EH (cell line): ENCODE data around the gene ROMO1.
A peak's percentile ranks its signal among the peaks of the same experiment; 100 is the strongest.
"Not testable (repeated sequence)": the region's sequence is repeated elsewhere in the genome, so short reads cannot be mapped to it uniquely, and the experiment has no call there.

Experiments
- DNase-seq: peaks from one replicate; pipeline ENCODE4 v3.0.0-alpha.2; 2015; ENCODE audit warnings: low read depth

The ROMO1 gene

GRCh38 chr20:35710884-35711587 lies 11.8 kb downstream of the ROMO1 start:
- DNase-seq = no peak

- DNase-seq = no peak
Observed at GRCh38 chr20:35711588-35712209, 12.5 kb downstream of the ROMO1 start.

GRCh38 chr20:35713120-35713519 lies 13.9 kb downstream of the ROMO1 start:
- DNase-seq = not testable (repeated sequence)

- no peak for DNase-seq
Observed at GRCh38 chr20:35714127-35714526, 14.9 kb downstream of the ROMO1 start.

GRCh38 chr20:35715652-35716051 lies 16.4 kb downstream of the ROMO1 start:
- DNase-seq = no peak

- DNase-seq = no peak
Observed at GRCh38 chr20:35716330-35716729, 17.1 kb downstream of the ROMO1 start.

- peak; percentile 62 for DNase-seq
Observed at GRCh38 chr20:35718321-35718720, 19.1 kb downstream of the ROMO1 start.

GRCh38 chr20:35718972-35719635 lies 19.9 kb downstream of the ROMO1 start:
- DNase-seq = peak; percentile 38

GRCh38 chr20:35719717-35720116 lies 20.5 kb downstream of the ROMO1 start:
- DNase-seq = no peak

GRCh38 chr20:35720165-35721123 lies 21.2 kb downstream of the ROMO1 start:
- no peak for DNase-seq

- no peak for DNase-seq
Observed at GRCh38 chr20:35721219-35721618, 22.0 kb downstream of the ROMO1 start.

GRCh38 chr20:35721621-35722020 lies 22.4 kb downstream of the ROMO1 start:
- DNase-seq = no peak

- not testable (repeated sequence) for DNase-seq
Observed at GRCh38 chr20:35723275-35723639, 24.1 kb downstream of the ROMO1 start.

GRCh38 chr20:35723652-35724320 lies 24.6 kb downstream of the ROMO1 start:
- DNase-seq = not testable (repeated sequence)

- no peak for DNase-seq
Observed at GRCh38 chr20:35724321-35725230, 25.4 kb downstream of the ROMO1 start.

- no peak for DNase-seq
Observed at GRCh38 chr20:35726842-35727711, 27.9 kb downstream of the ROMO1 start.

GRCh38 chr20:35729283-35729807 lies 30.1 kb downstream of the ROMO1 start:
- no peak for DNase-seq

GRCh38 chr20:35729836-35730582 lies 30.8 kb downstream of the ROMO1 start:
- DNase-seq = no peak
